Stimulated activated naive CD4-positive, alpha-beta T cell (primary cell): ENCODE data around the gene CDH4.

Experiments used
- DNase-seq, 6 experiments: peaks; one replicate each; lab custom pipeline; 2025; lab: John Stamatoyannopoulos, UW

Gene CDH4

DNA sequence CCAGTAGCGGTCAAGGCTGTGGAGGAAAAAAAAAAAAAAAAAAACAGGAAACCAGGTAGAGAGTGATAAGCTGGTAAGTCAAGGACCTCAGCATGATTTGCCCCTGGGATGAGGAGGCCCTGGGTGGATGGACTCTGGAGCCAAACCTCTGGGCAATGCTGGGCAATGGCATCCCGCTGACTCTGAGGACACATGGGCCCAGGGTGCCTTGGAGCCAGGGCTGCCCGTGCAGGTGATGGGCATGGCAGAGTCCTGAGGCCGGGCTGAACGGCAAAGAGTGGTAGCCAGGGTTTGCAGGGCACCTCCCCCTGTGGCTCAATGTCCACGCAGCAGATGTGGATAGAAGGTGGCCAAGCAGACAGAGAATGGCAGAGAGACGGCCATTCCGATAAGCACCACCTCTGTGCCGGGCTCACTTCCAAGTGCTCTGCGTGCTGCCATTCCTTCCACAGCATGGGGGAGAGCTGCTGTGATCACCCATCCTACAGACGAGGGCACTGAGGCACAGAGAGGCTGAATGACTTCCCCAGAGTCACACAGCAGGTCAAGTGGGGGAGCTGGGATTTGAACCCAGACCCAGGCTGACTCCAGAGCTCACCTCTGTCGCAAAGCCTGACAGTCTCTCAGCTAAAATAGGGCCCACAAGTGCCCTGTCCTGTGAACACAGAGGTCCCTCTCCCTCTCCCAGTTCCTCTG lies 353.9 kb downstream of the CDH4 start:
- no peak for DNase-seq

DNA sequence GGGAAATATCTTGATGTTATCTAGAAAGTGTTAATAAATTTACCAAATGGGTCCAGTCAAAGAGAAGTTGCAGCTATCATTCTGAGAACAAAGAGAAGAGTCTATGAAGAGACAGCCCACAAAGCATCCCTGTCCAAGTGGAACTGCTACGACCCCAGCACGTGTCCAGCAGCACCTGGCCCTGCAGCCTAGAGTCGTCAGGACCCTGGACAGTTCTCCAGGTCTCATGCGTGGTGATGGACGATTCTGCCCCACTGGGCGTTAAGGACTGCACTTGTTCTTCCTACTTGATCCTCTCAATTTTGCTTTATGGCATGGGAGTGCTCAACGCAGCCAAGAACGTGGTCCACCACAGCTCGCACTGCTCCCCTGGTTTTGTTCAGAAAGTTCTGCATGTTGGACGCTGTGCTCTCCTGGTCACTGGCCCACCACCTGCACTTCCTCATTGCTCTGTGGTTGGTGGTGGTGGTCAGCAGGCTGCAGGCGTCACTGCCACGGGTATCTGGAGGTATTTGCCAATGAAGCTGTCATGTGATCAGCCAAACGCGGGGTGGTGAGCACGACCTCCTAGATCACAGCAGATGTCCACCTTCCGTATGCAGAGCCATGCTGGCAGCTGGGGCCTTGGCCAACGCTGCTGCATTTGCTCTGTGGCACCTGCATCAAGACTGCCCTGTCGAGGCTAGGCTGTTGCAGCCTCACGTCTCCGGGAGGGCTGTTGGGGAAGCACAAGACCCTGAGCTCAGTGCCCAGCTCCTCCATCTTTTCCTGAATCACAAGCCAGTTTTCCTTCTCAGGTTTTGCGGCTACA lies 356.4 kb downstream of the CDH4 start:
- DNase-seq: no peak

DNA sequence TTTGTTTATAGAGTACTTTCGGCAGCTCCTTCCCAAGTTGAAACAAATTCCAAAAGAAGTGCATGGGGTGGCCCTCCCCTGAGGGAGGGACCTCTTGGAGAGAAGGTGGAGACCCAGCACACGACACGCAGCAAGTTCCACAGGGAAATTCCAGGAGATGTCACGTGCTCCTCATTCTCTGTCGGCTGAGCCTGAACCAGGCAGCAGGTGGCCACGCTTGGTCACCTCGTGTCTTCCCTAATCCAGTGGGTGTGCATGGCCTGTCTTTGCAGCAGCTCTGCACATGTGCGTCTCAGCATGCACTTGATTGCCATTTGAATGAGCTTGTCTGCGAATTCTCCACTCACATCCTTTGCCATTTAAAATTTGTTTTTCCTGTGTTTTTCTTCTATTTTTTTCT lies 357.4 kb downstream of the CDH4 start:
- DNase-seq: no peak

DNA sequence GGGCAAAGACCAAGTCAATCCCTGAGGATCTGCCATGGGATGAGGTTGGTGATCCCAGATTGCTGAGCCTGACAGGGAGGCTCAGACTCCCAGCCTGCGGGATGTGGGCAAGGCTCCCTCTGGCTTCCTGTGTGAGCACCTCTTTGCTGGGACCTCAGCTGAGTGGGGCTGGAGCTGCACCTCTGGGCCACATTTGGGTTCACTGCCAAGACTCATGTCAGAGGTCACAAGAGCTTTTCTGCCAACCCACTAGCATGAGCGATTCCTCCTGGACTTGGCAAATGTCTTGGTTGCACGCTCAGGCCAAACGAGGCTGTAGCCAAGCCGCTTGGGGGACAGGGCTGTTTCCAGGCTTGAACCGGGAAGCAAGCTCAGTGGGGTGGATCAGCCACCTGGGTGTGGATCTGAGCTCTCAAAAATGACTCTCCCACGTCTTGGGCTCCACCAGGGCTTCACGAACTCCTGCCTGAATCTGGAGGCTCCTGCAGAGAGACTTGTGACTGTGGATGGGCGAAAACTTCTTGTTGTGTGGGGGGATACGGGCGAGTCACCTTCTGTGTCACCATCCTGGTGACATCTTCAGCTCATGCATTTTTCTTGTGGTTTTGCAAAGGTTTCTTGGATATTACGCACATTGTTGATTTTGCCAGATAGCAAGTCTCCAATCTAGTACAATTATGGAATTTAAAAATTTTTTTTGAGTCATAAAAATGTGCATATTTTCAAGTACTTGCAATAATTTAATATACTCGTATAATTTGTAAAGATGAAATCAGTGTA lies 359.5 kb downstream of the CDH4 start:
- DNase-seq: no peak

GRCh38 chr20:61613917-61614705 lies 362.1 kb downstream of the CDH4 start:
- DNase-seq: no peak

- no peak for DNase-seq
Measured at GRCh38 chr20:61614706-61615100, 362.6 kb downstream of the CDH4 start.

- DNase-seq: no peak
Measured at GRCh38 chr20:61615806-61616205, 363.7 kb downstream of the CDH4 start.

GRCh38 chr20:61619751-61620150 lies 367.7 kb downstream of the CDH4 start:
- DNase-seq: no peak

DNA sequence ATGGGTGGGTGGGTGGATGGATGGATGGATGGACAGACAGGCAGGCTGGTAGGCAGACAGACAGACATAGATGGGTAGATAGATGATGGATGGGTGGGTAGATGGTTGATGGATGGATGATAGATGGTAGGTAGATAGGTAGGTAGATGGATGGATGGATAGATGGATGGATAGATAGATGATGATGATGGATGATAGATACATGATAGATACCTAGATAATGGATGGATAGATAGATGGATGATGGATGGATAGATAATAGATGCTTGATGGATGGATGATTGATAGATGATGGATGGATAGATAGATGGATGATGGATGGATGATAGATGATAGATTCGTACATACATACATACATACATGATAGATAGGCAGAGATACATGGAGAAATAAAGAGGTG lies 368.1 kb downstream of the CDH4 start:
- DNase-seq: no peak

DNA sequence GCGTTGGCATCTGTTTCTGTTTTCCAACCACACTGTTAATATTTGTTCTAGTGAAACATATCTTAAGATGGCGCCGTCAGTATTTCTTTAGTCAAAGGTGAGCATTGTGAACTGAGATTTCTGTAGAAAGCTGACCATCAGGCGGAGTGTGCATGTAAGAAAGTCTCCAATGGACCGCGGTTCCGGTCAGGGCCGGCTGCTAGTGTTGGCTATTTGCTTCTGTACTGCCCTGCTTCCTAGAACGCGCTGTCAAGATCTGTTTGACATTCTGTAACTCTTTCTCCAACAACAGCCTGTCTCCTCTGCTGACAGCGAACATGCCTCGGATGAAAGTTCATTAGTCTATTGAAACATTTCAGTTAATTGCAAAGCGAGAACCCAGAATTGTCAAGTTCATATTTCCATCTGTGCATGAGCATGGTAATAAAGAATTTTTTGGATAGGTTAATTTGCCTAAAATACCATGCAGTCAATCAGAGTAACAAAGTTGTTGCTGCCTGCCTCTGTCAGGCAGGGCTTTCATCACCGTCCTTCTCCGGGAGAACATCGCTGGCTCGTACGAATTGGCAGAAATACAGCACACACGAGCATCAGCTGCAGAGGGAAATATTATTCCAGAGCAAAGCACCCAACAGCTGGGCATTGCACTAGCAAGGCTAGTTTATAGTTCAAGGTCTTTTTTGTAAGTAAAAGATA lies 369.1 kb downstream of the CDH4 start:
- DNase-seq: no peak

DNA sequence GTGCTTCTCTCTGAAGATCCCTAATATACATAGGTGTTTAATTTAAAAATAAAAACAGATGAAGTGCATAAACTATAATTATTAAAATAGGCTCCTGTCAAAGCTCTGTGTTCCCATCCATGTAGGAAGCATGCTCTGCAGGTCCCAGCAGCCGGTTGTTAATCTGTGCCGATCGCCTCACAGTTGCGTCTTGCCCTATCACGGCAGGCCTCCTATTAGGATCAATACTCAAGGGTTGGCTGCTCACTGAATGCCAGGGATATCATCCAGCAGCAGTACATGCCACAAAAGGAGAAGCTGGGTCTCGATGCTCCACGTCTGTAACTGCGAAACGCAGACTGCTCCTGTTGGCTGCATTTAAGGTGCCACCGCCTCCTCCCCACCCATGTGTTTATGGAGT lies 369.8 kb downstream of the CDH4 start:
- DNase-seq: no peak

- DNase-seq: no peak
Measured at GRCh38 chr20:61623451-61623850, 371.4 kb downstream of the CDH4 start.

DNA sequence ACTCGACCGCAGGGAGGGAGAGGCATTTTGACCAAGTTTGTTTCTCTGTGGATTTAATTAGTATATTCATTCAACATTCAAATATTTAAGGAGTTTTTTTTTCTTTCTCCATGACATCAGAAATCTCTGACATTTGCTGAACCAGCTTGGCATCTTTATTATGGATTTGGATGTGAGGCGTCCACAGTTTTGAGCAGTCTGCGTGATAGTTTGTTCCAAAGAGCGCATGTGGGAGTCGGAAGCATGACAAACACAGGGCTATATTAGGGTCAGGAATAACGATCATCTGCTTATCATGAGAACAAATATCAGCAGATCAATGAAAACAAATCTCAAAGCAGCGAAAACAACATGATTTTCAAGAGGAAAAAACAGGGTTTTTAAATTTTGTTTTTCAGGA lies 373.2 kb downstream of the CDH4 start:
- DNase-seq: no peak

DNA sequence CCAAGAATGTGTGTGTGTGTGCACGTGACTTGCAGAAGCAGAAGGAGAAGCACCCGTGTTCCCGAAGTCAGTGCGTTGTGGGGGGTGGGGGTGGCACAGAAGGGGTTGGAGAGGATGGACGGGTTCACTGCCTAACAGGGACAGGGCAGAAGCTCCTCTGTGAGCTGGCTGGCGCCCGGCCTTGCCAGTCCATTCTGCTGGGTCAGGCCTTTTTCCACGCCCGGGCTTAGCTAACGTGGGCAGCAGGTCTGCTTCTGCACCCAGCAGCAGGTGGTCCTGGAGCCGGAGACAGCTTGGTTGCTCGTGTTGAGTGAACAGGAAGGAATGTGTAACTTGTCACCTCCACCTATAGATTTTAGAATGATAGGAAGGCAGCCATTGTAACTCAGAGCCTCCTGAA lies 374.4 kb downstream of the CDH4 start:
- DNase-seq: no peak

DNA sequence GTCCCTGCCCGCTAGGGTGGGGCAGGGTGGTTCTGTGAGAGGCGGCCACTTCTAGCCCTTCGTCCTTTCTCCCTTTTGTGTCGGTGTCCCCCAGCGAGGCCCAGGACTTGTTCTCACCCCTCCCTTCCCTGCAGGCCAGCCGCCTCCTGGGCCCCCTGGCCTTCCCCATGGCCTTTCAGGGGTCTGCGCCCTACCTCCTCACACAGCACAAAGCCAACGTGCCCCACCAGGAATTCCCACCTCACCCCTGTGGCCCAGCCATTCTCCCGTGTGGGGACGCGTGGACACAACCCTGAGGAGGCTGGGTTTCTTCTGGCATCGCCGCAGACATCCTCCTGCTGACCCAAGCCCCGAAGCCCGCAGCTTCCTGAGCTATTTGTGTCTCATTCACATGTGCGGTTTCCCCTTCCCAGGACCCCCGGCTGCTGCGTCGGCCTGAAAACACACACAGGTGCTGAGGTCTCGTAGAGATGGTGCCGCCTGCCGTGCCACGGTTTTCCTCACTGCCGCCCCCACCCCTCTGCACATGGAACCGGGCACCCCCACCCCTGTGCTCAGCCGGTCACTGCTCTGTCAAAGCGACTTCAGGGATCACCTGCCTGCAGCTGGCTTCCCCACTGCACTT lies 375.8 kb downstream of the CDH4 start:
- DNase-seq: no peak

GRCh38 chr20:61628480-61628879 lies 376.4 kb downstream of the CDH4 start:
- no peak for DNase-seq

- DNase-seq: no peak
Measured at GRCh38 chr20:61628901-61629601, 377.0 kb downstream of the CDH4 start.

GRCh38 chr20:61629602-61630390 lies 377.7 kb downstream of the CDH4 start:
- no peak for DNase-seq

- no peak for DNase-seq
Measured at GRCh38 chr20:61630391-61630650, 378.3 kb downstream of the CDH4 start.

DNA sequence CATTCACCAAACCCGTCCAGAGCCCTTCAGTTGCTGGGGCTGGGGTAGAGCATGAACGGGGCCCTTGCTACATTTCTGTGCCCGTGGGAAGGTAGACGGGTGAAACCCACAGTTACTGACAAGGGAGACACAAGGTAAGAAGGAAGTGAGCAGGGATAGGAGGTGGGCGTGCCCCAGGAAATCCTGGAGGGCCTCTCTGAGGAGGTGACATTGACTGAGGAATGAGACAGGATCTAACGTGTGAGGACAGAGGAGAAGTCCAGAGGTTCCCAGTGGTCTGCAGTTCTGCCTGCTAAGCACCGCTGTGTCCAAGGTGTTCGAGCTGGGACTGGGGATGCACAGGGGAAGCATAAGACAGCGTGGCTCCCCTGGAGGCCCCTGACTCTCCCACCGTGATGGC lies 378.8 kb downstream of the CDH4 start:
- no peak for DNase-seq
